K562 (cell line): ENCODE data around the gene ACAD10. TPM values are rescaled to one million over a fixed set of nuclear protein-coding genes. Genes with fewer than 3 reads are reported as not detected.

Experiments
- HLTF ChIP-seq: fragments of 450-650 bp; IDR thresholded peaks from 2 replicates; pipeline ENCODE4 v1.6.1; 2016
- KLF16 ChIP-seq: IDR thresholded peaks from 2 replicates; pipeline ENCODE4 v1.6.1; 2016; ENCODE audit warnings: antibody characterized with exemption
- LEF1 ChIP-seq: fragments of 450-650 bp; IDR thresholded peaks from 2 replicates; pipeline ENCODE4 v1.6.1; 2016; ENCODE audit warnings: mild to moderate bottlenecking
- NBN ChIP-seq: fragments of 450-650 bp; IDR thresholded peaks from 2 replicates; pipeline ENCODE4 v1.6.1; 2016; ENCODE audit warnings: low read depth, mild to moderate bottlenecking
- NR2C2 ChIP-seq, 2 experiments: fragments of 200-800 bp in 1 of 2; sonication (Bioruptor generic) in 1 of 2; sonication (generic) in 1 of 2; formaldehyde crosslinking in 1 of 2; IDR thresholded peaks; 2 replicates each; pipeline versions ENCODE4 v1.6.1 to v1.8.0; 2016 to 2022; ENCODE audit warnings: mild to moderate bottlenecking in 1 of 2, missing compliant biosample characterization in 1 of 2, missing genetic modification characterization in 1 of 2, missing genetic modification reagents in 1 of 2
- PCBP1 ChIP-seq: fragments of 200-400 bp; formaldehyde crosslinking; IDR thresholded peaks from 2 replicates; pipeline ENCODE4 v1.6.1; 2018; ENCODE audit warnings: mild to moderate bottlenecking, low read depth, low read length; ENCODE audit not compliant: poor library complexity, severe bottlenecking
- PPARD ChIP-seq: fragments of 250-450 bp; sonication (Bioruptor Pico); IDR thresholded peaks from 2 replicates; pipeline ENCODE4 v1.8.0; 2022; ENCODE audit warnings: inconsistent platforms, mild to moderate bottlenecking, moderate library complexity
- SIX5 ChIP-seq, 2 experiments: IDR thresholded peaks; 2 replicates each; pipeline ENCODE4 v1.6.1; 2011; ENCODE audit warnings: low read length in 2 of 2, borderline replicate concordance in 1 of 2, low read depth in 1 of 2, mild to moderate bottlenecking in 1 of 2, moderate library complexity in 1 of 2; ENCODE audit not compliant: insufficient read depth in 1 of 2
- TRIM28 ChIP-seq: fragments of 450-650 bp; IDR thresholded peaks from 2 replicates; pipeline ENCODE4 v1.6.1; 2017
- polyA plus RNA-seq, 8 experiments: library from polyadenylated mRNA; depleted of rRNA in 4 of 8; stranded (reverse) in 5 of 8; unstranded in 3 of 8; fragments of >200 nt; fragmentation: Nextera tagmentation in 2 of 8; fragmentation: Illumina TruSeq in 1 of 8; extraction: Ambion mirVana in 2 of 8; extraction: Trizol in 1 of 8; gene quantifications; 2 replicates each; pipeline versions ENCODE4 v1.2.1 to v1.2.3, GENCODE V29; 2011 to 2014; ENCODE audit warnings: inconsistent platforms in 1 of 8, missing spikeins in 1 of 8
- total RNA-seq, 7 experiments: library from RNA; depleted of rRNA in 6 of 7; stranded (reverse); fragments of >200 nt in 6 of 7; fragmentation: Illumina TruSeq in 2 of 7; extraction: Trizol in 2 of 7; gene quantifications; 2 replicates each; pipeline versions ENCODE4 v1.2.1 to v1.2.3, GENCODE V29; 2011 to 2021; ENCODE audit warnings: low replicate concordance in 1 of 7
- TF ChIP-seq, protein P1 (sequence below), 2 experiments: fragments of 450-650 bp; formaldehyde crosslinking in 1 of 2; IDR thresholded peaks; 2 replicates each; pipeline versions ENCODE4 v1.4.0 to v1.6.1; 2014 to 2020; ENCODE audit warnings: mild to moderate bottlenecking in 2 of 2, borderline replicate concordance in 1 of 2, low read depth in 1 of 2
- TF ChIP-seq, protein P2 (sequence below): fragments of 250-450 bp; sonication (Bioruptor Pico); IDR thresholded peaks from 2 replicates; pipeline ENCODE4 v1.4.0; 2020
- TF ChIP-seq, protein P3 (sequence below): fragments of 450-650 bp; conservative IDR thresholded peaks from 2 replicates; pipeline ENCODE4 v1.6.1; 2016; ENCODE audit warnings: missing genetic modification characterization, low read depth, mild to moderate bottlenecking, missing compliant biosample characterization, moderate library complexity
- TF ChIP-seq, protein P4 (sequence below): fragments of 450-650 bp; IDR thresholded peaks from 2 replicates; pipeline ENCODE4 v1.6.1; 2016; ENCODE audit warnings: mild to moderate bottlenecking

ACAD10 gene
- total and polyA plus RNA-seq, 9 of the 15 experiments (the other 6 are each of a cell fraction or from before 2014, with no cell fraction given): 2.3 to 19.2 (median 12.0) TPM

DNA sequence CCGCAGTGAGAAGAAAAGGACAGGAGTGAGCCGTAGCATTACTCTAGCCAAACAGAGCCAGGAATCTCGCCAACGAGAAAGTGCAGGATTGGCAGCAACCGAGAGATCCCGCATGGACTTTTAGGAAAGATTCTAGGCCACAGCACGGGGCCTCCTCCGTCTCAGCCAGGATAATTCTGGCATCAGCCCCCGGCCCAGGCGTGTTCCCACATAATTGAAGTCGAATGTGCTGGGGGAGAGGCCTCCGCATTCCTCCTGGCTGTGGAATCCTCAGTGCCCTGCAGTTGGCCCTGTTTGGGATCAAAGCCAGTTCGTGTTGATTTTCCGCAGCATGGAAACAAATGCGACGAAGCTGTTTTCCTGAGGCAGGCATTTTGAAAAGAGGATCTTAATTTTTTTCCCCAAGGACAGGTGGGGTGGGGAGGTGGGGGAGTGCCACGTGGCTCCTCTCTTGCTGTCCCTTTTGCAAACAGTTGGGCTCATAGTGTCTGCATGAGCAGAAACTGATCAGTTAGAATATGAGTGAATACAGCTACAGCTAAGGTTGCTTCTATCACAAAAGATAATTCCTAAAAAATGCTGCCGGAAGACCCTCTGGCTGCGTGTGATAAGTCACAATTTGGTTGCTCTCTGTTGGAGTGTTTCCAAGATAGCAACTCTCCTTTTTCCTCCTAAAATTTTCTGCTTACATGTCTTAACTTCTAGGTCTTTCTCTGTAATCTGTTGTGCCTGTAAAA, 49.5 kb upstream of the ACAD10 start (continued):
- TF ChIP-seq, protein P1, sequence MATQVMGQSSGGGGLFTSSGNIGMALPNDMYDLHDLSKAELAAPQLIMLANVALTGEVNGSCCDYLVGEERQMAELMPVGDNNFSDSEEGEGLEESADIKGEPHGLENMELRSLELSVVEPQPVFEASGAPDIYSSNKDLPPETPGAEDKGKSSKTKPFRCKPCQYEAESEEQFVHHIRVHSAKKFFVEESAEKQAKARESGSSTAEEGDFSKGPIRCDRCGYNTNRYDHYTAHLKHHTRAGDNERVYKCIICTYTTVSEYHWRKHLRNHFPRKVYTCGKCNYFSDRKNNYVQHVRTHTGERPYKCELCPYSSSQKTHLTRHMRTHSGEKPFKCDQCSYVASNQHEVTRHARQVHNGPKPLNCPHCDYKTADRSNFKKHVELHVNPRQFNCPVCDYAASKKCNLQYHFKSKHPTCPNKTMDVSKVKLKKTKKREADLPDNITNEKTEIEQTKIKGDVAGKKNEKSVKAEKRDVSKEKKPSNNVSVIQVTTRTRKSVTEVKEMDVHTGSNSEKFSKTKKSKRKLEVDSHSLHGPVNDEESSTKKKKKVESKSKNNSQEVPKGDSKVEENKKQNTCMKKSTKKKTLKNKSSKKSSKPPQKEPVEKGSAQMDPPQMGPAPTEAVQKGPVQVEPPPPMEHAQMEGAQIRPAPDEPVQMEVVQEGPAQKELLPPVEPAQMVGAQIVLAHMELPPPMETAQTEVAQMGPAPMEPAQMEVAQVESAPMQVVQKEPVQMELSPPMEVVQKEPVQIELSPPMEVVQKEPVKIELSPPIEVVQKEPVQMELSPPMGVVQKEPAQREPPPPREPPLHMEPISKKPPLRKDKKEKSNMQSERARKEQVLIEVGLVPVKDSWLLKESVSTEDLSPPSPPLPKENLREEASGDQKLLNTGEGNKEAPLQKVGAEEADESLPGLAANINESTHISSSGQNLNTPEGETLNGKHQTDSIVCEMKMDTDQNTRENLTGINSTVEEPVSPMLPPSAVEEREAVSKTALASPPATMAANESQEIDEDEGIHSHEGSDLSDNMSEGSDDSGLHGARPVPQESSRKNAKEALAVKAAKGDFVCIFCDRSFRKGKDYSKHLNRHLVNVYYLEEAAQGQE (IDR thresholded peaks at IDR 0.05; ENCODE audit: borderline replicate concordance): peak; percentile 22; the same call in 1 of the 2 replicates
- TF ChIP-seq, protein P1 (CRISPR knock-in tag; IDR thresholded peaks at IDR 0.05; ENCODE audit: low read depth): no peak
- TF ChIP-seq SIX5 (IDR thresholded peaks at IDR 0.05; ENCODE audit: borderline replicate concordance in 1 of 2, insufficient read depth in 1 of 2, low read depth in 1 of 2, low read length in 2 of 2) (no peak), NBN (peak; percentile 31; the same call in 1 of the 2 replicates), HLTF (no peak), KLF16 (peak; percentile 83), PPARD (CRISPR knock-in tag) (no peak), NR2C2 (CRISPR knock-in tag; IDR thresholded peaks at IDR 0.05) (no peak), NR2C2 (tag; IDR thresholded peaks at IDR 0.05) (0 out of 2 replicates have a peak, but pooled peaks have one; percentile 42), TRIM28 (no peak), PCBP1 (no peak), LEF1 (peak; percentile 82)
- TF ChIP-seq, protein P2, sequence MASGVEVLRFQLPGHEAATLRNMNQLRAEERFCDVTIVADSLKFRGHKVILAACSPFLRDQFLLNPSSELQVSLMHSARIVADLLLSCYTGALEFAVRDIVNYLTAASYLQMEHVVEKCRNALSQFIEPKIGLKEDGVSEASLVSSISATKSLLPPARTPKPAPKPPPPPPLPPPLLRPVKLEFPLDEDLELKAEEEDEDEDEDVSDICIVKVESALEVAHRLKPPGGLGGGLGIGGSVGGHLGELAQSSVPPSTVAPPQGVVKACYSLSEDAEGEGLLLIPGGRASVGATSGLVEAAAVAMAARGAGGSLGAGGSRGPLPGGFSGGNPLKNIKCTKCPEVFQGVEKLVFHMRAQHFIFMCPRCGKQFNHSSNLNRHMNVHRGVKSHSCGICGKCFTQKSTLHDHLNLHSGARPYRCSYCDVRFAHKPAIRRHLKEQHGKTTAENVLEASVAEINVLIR (CRISPR knock-in tag): no peak
- TF ChIP-seq, protein P3, sequence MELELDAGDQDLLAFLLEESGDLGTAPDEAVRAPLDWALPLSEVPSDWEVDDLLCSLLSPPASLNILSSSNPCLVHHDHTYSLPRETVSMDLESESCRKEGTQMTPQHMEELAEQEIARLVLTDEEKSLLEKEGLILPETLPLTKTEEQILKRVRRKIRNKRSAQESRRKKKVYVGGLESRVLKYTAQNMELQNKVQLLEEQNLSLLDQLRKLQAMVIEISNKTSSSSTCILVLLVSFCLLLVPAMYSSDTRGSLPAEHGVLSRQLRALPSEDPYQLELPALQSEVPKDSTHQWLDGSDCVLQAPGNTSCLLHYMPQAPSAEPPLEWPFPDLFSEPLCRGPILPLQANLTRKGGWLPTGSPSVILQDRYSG (tag): peak; percentile 87
- TF ChIP-seq, protein P4, sequence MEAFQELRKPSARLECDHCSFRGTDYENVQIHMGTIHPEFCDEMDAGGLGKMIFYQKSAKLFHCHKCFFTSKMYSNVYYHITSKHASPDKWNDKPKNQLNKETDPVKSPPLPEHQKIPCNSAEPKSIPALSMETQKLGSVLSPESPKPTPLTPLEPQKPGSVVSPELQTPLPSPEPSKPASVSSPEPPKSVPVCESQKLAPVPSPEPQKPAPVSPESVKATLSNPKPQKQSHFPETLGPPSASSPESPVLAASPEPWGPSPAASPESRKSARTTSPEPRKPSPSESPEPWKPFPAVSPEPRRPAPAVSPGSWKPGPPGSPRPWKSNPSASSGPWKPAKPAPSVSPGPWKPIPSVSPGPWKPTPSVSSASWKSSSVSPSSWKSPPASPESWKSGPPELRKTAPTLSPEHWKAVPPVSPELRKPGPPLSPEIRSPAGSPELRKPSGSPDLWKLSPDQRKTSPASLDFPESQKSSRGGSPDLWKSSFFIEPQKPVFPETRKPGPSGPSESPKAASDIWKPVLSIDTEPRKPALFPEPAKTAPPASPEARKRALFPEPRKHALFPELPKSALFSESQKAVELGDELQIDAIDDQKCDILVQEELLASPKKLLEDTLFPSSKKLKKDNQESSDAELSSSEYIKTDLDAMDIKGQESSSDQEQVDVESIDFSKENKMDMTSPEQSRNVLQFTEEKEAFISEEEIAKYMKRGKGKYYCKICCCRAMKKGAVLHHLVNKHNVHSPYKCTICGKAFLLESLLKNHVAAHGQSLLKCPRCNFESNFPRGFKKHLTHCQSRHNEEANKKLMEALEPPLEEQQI: no peak; the same call in 1 of the 2 replicates
